ENCODE data around the gene YEATS4.

YEATS4 gene

GRCh38 chr12:69342421-69342820, 17.1 kb upstream of the YEATS4 start:
- no peak for DNase-seq (ENCODE audit: low spot score)

GRCh38 chr12:69343357-69343756, 16.2 kb upstream of the YEATS4 start:
- no peak for DNase-seq (ENCODE audit: low spot score)

GRCh38 chr12:69343885-69344612, 15.5 kb upstream of the YEATS4 start:
- DNase-seq (ENCODE audit: low spot score): no peak

- DNase-seq (ENCODE audit: low spot score): no peak
Measured at GRCh38 chr12:69345077-69345476, 14.5 kb upstream of the YEATS4 start.

- DNase-seq (ENCODE audit: low spot score): no peak
Measured at GRCh38 chr12:69345742-69346141, 13.8 kb upstream of the YEATS4 start.

GRCh38 chr12:69348162-69348938, 11.2 kb upstream of the YEATS4 start, which contains the start of gene LYZ:
TSS of gene LYZ (plus strand) at chr12:69348381. CDS start at chr12:69348409, 28 bp downstream.
- DNase-seq (ENCODE audit: low spot score): no peak

- DNase-seq (ENCODE audit: low spot score): no peak
Measured at GRCh38 chr12:69350002-69350626, 9.4 kb upstream of the YEATS4 start.

- no peak for DNase-seq (ENCODE audit: low spot score)
Measured at GRCh38 chr12:69350777-69351176, 8.8 kb upstream of the YEATS4 start.

GRCh38 chr12:69351462-69352236, 7.9 kb upstream of the YEATS4 start:
- no peak for DNase-seq (ENCODE audit: low spot score)

GRCh38 chr12:69352904-69353303, 6.6 kb upstream of the YEATS4 start:
- DNase-seq (ENCODE audit: low spot score): no peak

GRCh38 chr12:69354172-69354555, 5.4 kb upstream of the YEATS4 start:
- no peak for DNase-seq (ENCODE audit: low spot score)

- DNase-seq (ENCODE audit: low spot score): no peak
Measured at GRCh38 chr12:69354556-69355187, 4.9 kb upstream of the YEATS4 start.

GRCh38 chr12:69355363-69356028, 4.0 kb upstream of the YEATS4 start:
- DNase-seq (ENCODE audit: low spot score): no peak

GRCh38 chr12:69360348-69360672, 767 bp downstream of the YEATS4 start:
- no peak for DNase-seq (ENCODE audit: low spot score)

GRCh38 chr12:69366796-69367195, 7.3 kb downstream of the YEATS4 start:
- DNase-seq (ENCODE audit: low spot score): no peak

- no peak for DNase-seq (ENCODE audit: low spot score)
Measured at GRCh38 chr12:69368171-69368570, 8.6 kb downstream of the YEATS4 start.

- no peak for DNase-seq (ENCODE audit: low spot score)
Measured at GRCh38 chr12:69383074-69383473, 23.5 kb downstream of the YEATS4 start.

GRCh38 chr12:69385038-69385437, 25.5 kb downstream of the YEATS4 start:
- DNase-seq (ENCODE audit: low spot score): no peak

- DNase-seq (ENCODE audit: low spot score): no peak
Measured at GRCh38 chr12:69386921-69387320, 27.4 kb downstream of the YEATS4 start.

GRCh38 chr12:69388371-69388770, 28.8 kb downstream of the YEATS4 start:
- no peak for DNase-seq (ENCODE audit: low spot score)

GRCh38 chr12:69389831-69390230, 30.3 kb downstream of the YEATS4 start:
- DNase-seq (ENCODE audit: low spot score): no peak
